ENCODE measurements around the gene LRRC49. TPM values are rescaled to one million over a fixed set of nuclear protein-coding genes. Genes with fewer than 3 reads are reported as not detected.

The LRRC49 gene
- total and polyA plus RNA-seq, 7 donors, result 0.44 to 4.4 (median 1.7) TPM

- TF ChIP-seq, protein P1, sequence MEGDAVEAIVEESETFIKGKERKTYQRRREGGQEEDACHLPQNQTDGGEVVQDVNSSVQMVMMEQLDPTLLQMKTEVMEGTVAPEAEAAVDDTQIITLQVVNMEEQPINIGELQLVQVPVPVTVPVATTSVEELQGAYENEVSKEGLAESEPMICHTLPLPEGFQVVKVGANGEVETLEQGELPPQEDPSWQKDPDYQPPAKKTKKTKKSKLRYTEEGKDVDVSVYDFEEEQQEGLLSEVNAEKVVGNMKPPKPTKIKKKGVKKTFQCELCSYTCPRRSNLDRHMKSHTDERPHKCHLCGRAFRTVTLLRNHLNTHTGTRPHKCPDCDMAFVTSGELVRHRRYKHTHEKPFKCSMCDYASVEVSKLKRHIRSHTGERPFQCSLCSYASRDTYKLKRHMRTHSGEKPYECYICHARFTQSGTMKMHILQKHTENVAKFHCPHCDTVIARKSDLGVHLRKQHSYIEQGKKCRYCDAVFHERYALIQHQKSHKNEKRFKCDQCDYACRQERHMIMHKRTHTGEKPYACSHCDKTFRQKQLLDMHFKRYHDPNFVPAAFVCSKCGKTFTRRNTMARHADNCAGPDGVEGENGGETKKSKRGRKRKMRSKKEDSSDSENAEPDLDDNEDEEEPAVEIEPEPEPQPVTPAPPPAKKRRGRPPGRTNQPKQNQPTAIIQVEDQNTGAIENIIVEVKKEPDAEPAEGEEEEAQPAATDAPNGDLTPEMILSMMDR (IDR thresholded peaks at IDR 0.05), result no peak
- 76 to 91% (median 91%) methylated on average over 1 of the region's 1 CpG for WGBS, 3 donors
These were observed 72.1 kb downstream of the LRRC49 start for GRCh38 chr15:70964686-70965085.

GRCh38 chr15:70967646-70968045, 75.0 kb downstream of the LRRC49 start:
- Histone ChIP-seq H3K27me3 (ENCODE audit: insufficient read depth in 3 of 3, low read length in 2 of 3) (no peaks in the 10 kb centered on the region), H3K4me3 (no peak overlapping the region), H3K36me3 (ENCODE audit: insufficient read depth in 1 of 2, low read depth in 1 of 2) (no peaks in the 10 kb centered on the region), H3K27ac (no peak overlapping the region), H3K4me1 (no peaks in the 10 kb centered on the region), H3K9me3 (no peaks in the 10 kb centered on the region)
- ATAC-seq, result no peak
- DNase-seq, result no peak
- TF ChIP-seq, protein P1 (IDR thresholded peaks at IDR 0.05), result no peak
- 38 to 49% (median 42%) methylated on average over 1 of the region's 1 CpG for WGBS, 3 donors
- intact Hi-C loops (cut with DNase I), result no loop called here

More at GRCh38 chr15:70964686-70965085, 72.1 kb downstream of the LRRC49 start:
- intact Hi-C loops (cut with DNase I), result no loop called here
- H3K4me3 ChIP-seq, result no peak overlapping the region
- ATAC-seq (no peak), DNase-seq (no peak)
- H3K36me3 ChIP-seq (ENCODE audit: insufficient read depth in 1 of 2, low read depth in 1 of 2), result no peaks in the 10 kb centered on the region
- H3K9me3 ChIP-seq, result no peaks in the 10 kb centered on the region
- H3K27ac ChIP-seq, result no peak overlapping the region
- H3K4me1 ChIP-seq, result no peaks in the 10 kb centered on the region
- H3K27me3 ChIP-seq (ENCODE audit: insufficient read depth in 3 of 3, low read length in 2 of 3), result no peaks in the 10 kb centered on the region

DNA sequence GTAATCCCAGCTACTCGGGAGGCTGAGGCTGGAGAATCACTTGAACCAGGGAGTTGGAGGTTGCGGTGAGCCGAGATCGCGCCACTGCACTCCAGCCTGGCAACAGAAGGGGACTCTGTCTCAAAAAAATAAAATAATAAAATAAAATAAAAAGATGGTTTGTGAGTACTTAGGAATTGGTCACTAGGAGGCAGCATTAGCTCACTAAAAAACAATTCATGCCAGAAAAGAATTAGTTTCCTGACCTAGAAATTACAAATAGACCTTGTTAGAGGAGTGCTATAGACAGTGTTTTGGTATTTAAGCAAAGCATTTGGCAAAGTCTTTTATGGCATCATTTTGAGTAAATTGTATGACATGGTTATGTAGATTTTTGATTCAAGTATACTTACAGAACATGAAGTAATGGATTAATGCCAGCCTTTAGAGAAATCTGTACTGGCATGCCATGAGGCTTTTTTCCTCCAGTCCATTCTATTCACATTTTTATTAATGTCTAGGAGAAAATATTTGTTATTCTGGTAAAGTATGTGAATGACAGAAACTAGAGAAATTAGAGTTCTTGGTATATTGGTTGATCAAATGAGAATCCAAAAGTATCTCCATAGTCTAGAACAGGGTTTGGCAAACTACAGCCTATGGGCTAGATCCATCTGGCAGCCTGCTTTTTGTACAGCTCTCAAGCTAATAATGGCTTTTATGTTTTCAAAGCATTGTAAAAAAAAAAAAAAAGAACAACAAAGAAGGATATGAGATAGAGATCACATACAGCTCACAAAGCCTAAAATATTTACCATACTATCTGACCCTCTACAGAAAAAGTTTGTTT, 81.6 kb downstream of the LRRC49 start:
- 74 to 86% (median 75%) methylated on average over 5 of the region's 5 CpGs for WGBS, 3 donors
- intact Hi-C loops (cut with DNase I), result no loop called here

GRCh38 chr15:70976851-70977250, 84.2 kb downstream of the LRRC49 start:
- Histone ChIP-seq H3K36me3 (ENCODE audit: insufficient read depth in 1 of 2, low read depth in 1 of 2) (no peaks in the 10 kb centered on the region), H3K4me1 (no peaks in the 10 kb centered on the region), H3K27ac (no peak overlapping the region), H3K9me3 (no peaks in the 10 kb centered on the region), H3K4me3 (no peak overlapping the region), H3K27me3 (ENCODE audit: insufficient read depth in 3 of 3, low read length in 2 of 3) (no peaks in the 10 kb centered on the region)
- intact Hi-C loops (cut with DNase I), result no loop called here
- 84 to 95% (median 93%) methylated on average over 2 of the region's 2 CpGs for WGBS, 3 donors
- ATAC-seq, result no peak
- TF ChIP-seq, protein P1 (IDR thresholded peaks at IDR 0.05), result no peak
- DNase-seq, result no peak

More for the DNA sequence above, 81.6 kb downstream of the LRRC49 start:
- TF ChIP-seq, protein P1 (IDR thresholded peaks at IDR 0.05), result peak; percentile 20
- DNase-seq, result no peak
- Histone ChIP-seq H3K4me3 (no peak overlapping the region), H3K27ac (no peak overlapping the region), H3K36me3 (ENCODE audit: insufficient read depth in 1 of 2, low read depth in 1 of 2) (no peaks in the 10 kb centered on the region), H3K4me1 (no peaks in the 10 kb centered on the region), H3K9me3 (no peaks in the 10 kb centered on the region), H3K27me3 (ENCODE audit: insufficient read depth in 3 of 3, low read length in 2 of 3) (no peaks in the 10 kb centered on the region)
- no peak for ATAC-seq

Data from psoas muscle (tissue), 8 donors.